Measurements from ENCODE around the gene GFOD1. TPM values are rescaled to one million over a fixed set of nuclear protein-coding genes. Genes with fewer than 3 reads are reported as not detected.

GFOD1 gene
- total and polyA plus RNA-seq, 2 of the 4 experiments (the other 2 are of a cell fraction): 1.8 to 3.4 TPM

- Histone ChIP-seq H3K27ac (ENCODE audit: insufficient read depth, low read length) (no peak overlapping the region), H3K36me3 (ENCODE audit: control insufficient read depth, insufficient read depth, low read length) (no peaks in the 10 kb centered on the region), H3K27me3 (ENCODE audit: control insufficient read depth, insufficient read depth, low read length) (no peaks in the 10 kb centered on the region), H4K5ac (ENCODE audit: low read depth, low read length) (no peak overlapping the region), H3K4me1 (ENCODE audit: control insufficient read depth, insufficient read depth, low read length) (peaks cover 5% of the 10 kb centered on the region), H4K8ac (ENCODE audit: low read depth in 2 of 2, low read length in 2 of 2) (no peak overlapping the region), H2BK5ac (ENCODE audit: low read depth, low read length, poor library complexity, severe bottlenecking) (no peak overlapping the region), H3K56ac (ENCODE audit: extremely low read depth, insufficient read depth, low read length) (no peak overlapping the region), H2BK15ac (ENCODE audit: low read depth, low read length) (no peak overlapping the region), H3K4me2 (ENCODE audit: low read depth, low read length) (no peak overlapping the region), H2AK9ac (replicated peaks; ENCODE audit: low read depth, low read length, poor library complexity) (no peak overlapping the region), H3K9me3 (ENCODE audit: control insufficient read depth, insufficient read depth, low read length) (no peaks in the 10 kb centered on the region), H2BK120ac (ENCODE audit: low read depth, low read length) (no peak overlapping the region), H3K4ac (ENCODE audit: low read depth, low read length) (no peak overlapping the region), H4K20me1 (ENCODE audit: insufficient read depth, low read length) (no peaks in the 10 kb centered on the region), H3K79me1 (ENCODE audit: low read depth in 1 of 2, low read length in 2 of 2) (0 out of 4 replicates have a peak, but pooled peaks cover 0 to 12% of the 10 kb centered on the region in 2 experiments), H2AFZ (replicated peaks; ENCODE audit: low read length, poor library complexity) (no peak overlapping the region), H2BK20ac (ENCODE audit: low read depth, low read length) (no peak overlapping the region), H4K91ac (ENCODE audit: insufficient read depth, low read depth, low read length) (no peak overlapping the region), H3K14ac (replicated peaks; ENCODE audit: low read depth, low read length) (no peak overlapping the region), H3K9ac (ENCODE audit: low read depth, low read length) (no peak overlapping the region), H3K18ac (ENCODE audit: low read depth, low read length) (no peak overlapping the region), H3K9me1 (ENCODE audit: insufficient read depth, low read length) (no peaks in the 10 kb centered on the region), H3K4me3 (ENCODE audit: insufficient read depth, low read depth, low read length) (no peak overlapping the region), H2AK5ac (ENCODE audit: low read depth, low read length) (no peak overlapping the region), H3K23ac (ENCODE audit: low read depth, low read length) (no peak overlapping the region)
- WGBS, 2 experiments (ENCODE audit: extremely low coverage in 2 of 2, insufficient read length in 1 of 2): no CpG with 5 or more reads among the region's 1 CpG
- BruUV-seq (replicated peaks): no TSS peak
- ChIA-PET CTCF (no interaction called here), POLR2A (ENCODE audit: unreplicated experiment) (no interaction called here)
- in situ Hi-C loops (cut with MboI; ENCODE audit: low sequenced_read_pairs): no loop called here
- dilution Hi-C loops (cut with HindIII; ENCODE audit: low sequenced_read_pairs, unreplicated experiment): no loop called here
- intact Hi-C loops (cut with micrococcal nuclease): no loop called here
- TF ChIP-seq USF2 (IDR thresholded peaks at IDR 0.05; ENCODE audit: low read depth, low read length): no peak
- TF ChIP-seq RFX5 (IDR thresholded peaks at IDR 0.05; ENCODE audit: low read depth, low read length): no peak
- TF ChIP-seq CEBPB (IDR thresholded peaks at IDR 0.05; ENCODE audit: low read depth, low read length): no peak
- no peak for TF ChIP-seq FOS (IDR thresholded peaks at IDR 0.05; ENCODE audit: low read depth, low read length)
- TF ChIP-seq MAZ (IDR thresholded peaks at IDR 0.05; ENCODE audit: borderline replicate concordance, low read depth, low read length): no peak
- no peak for TF ChIP-seq RAD21 (IDR thresholded peaks at IDR 0.05; ENCODE audit: low read length)
- no peak for TF ChIP-seq CTCF (conservative IDR thresholded peaks at IDR 0.05; ENCODE audit: low read depth, low read length)
- no peak for DNase-seq
- no peak for ATAC-seq (ENCODE audit: low read depth)
Measured at GRCh38 chr6:13438126-13438525, 49.3 kb downstream of the GFOD1 start.
